Measurements from ENCODE around the gene FBXO3.

DNA sequence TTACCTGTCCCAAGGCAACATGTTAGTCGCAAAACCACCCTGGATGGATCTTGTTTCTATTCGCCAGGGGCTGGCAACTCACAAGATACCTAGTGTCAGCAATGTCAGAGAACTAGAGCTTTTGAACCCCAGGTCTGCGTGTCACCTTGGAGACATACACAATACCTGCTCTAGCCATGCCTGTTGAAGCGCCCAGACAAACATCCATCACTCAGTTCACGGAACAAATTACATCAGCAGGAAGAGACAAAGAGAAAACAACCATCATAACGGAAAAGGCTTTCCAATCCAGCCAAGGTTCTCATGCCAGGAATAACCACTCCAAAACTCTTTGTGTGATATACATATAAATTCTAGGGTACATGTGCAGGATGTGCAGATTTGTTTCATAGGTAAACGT is 40.3 kb downstream of the FBXO3 start:
- TF ChIP-seq POLR2A (IDR thresholded peaks at IDR 0.05), result no peak
- TF ChIP-seq, protein P1, sequence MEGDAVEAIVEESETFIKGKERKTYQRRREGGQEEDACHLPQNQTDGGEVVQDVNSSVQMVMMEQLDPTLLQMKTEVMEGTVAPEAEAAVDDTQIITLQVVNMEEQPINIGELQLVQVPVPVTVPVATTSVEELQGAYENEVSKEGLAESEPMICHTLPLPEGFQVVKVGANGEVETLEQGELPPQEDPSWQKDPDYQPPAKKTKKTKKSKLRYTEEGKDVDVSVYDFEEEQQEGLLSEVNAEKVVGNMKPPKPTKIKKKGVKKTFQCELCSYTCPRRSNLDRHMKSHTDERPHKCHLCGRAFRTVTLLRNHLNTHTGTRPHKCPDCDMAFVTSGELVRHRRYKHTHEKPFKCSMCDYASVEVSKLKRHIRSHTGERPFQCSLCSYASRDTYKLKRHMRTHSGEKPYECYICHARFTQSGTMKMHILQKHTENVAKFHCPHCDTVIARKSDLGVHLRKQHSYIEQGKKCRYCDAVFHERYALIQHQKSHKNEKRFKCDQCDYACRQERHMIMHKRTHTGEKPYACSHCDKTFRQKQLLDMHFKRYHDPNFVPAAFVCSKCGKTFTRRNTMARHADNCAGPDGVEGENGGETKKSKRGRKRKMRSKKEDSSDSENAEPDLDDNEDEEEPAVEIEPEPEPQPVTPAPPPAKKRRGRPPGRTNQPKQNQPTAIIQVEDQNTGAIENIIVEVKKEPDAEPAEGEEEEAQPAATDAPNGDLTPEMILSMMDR (IDR thresholded peaks at IDR 0.05), result no peak

Measured in tibial nerve (tissue), 3 donors.